Measurements from ENCODE around the gene RAB27A. TPM values are rescaled to one million over a fixed set of nuclear protein-coding genes. Genes with fewer than 3 reads are reported as not detected.

The RAB27A gene
- total RNA-seq, 2 donors from 2014 or later: 9.6 to 9.9 TPM

DNA sequence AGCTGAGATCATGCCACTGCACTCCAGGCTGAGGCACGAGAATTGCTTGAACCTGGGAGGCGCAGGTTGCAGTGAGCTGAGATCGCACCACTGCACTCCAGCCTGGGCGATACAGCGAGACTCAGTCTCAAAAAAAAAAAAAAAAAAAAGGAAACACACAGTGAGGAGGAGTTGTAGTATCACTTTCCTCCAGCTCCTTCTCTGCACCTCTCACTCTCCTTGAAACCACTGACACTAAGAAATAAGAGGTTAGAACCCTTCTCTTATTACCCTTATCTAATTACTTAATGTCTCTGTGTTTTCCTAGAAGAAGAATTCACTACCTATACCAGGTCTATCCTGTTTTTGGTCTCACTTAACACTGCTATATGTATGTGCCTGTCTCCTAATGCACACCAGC lies 31.7 kb downstream of the RAB27A start:
- H3K4me1 ChIP-seq: no peaks in the 10 kb centered on the region
- no peak overlapping the region for H3K4me3 ChIP-seq
- ATAC-seq (no peak), DNase-seq (no peak)
- H3K27me3 ChIP-seq: no peaks in the 10 kb centered on the region
- H3K27ac ChIP-seq: no peak overlapping the region
- 92 to 97% methylated on average over 5 of the region's 5 CpGs for WGBS, 2 donors
- H3K36me3 ChIP-seq (replicated peaks in 1 of 2; ENCODE audit: insufficient read depth in 1 of 2, low read depth in 2 of 2): no peaks in the 10 kb centered on the region
- intact Hi-C loops (cut with DNase I): no loop called here
- TF ChIP-seq, protein P1, sequence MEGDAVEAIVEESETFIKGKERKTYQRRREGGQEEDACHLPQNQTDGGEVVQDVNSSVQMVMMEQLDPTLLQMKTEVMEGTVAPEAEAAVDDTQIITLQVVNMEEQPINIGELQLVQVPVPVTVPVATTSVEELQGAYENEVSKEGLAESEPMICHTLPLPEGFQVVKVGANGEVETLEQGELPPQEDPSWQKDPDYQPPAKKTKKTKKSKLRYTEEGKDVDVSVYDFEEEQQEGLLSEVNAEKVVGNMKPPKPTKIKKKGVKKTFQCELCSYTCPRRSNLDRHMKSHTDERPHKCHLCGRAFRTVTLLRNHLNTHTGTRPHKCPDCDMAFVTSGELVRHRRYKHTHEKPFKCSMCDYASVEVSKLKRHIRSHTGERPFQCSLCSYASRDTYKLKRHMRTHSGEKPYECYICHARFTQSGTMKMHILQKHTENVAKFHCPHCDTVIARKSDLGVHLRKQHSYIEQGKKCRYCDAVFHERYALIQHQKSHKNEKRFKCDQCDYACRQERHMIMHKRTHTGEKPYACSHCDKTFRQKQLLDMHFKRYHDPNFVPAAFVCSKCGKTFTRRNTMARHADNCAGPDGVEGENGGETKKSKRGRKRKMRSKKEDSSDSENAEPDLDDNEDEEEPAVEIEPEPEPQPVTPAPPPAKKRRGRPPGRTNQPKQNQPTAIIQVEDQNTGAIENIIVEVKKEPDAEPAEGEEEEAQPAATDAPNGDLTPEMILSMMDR (IDR thresholded peaks at IDR 0.05): no peak
- no peak for TF ChIP-seq POLR2A (IDR thresholded peaks at IDR 0.05)
- no peaks in the 10 kb centered on the region for H3K9me3 ChIP-seq

DNA sequence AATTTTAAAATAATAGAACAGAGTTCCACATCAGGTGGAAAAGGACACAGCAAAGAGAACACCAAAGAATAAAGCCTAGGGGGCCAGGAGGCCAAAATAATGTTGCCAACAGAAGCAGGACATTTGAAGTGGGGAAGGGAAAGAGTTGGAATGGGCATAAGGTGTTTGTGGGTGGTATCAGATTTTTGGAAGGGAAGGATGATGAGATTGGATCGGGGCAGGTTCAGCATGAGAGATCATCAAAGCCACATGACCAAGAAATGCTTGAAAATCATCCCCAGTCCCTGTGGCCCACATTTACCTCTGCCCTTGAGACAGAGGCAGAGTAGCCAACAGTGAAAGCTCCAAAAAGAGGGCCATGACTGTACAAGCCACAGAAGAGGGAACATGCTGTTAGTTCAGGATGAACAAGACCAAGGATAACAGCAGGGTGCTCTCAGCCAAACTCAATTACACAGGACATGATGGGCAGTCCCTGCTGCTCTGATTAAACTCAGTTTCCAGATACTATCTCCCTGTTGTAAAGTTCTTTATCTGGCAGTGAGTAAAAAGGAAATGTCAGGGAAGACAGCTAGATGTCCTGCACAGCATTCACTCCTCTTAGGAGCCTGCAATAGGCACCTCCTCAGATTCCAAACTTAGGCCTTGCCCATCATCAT lies 32.5 kb downstream of the RAB27A start:
- intact Hi-C loops (cut with DNase I): no loop called here
- H3K36me3 ChIP-seq (replicated peaks in 1 of 2; ENCODE audit: insufficient read depth in 1 of 2, low read depth in 2 of 2): no peaks in the 10 kb centered on the region
- WGBS, 2 donors: 88 to 100% methylated on average over 1 of the region's 1 CpG
- H3K4me3 ChIP-seq: no peak overlapping the region
- H3K27me3 ChIP-seq: no peaks in the 10 kb centered on the region
- no peaks in the 10 kb centered on the region for H3K9me3 ChIP-seq
- TF ChIP-seq, protein P1 (IDR thresholded peaks at IDR 0.05): no peak
- TF ChIP-seq POLR2A (IDR thresholded peaks at IDR 0.05): no peak
- no peak overlapping the region for H3K27ac ChIP-seq
- H3K4me1 ChIP-seq: no peaks in the 10 kb centered on the region
- ATAC-seq (no peak), DNase-seq (no peak)

DNA sequence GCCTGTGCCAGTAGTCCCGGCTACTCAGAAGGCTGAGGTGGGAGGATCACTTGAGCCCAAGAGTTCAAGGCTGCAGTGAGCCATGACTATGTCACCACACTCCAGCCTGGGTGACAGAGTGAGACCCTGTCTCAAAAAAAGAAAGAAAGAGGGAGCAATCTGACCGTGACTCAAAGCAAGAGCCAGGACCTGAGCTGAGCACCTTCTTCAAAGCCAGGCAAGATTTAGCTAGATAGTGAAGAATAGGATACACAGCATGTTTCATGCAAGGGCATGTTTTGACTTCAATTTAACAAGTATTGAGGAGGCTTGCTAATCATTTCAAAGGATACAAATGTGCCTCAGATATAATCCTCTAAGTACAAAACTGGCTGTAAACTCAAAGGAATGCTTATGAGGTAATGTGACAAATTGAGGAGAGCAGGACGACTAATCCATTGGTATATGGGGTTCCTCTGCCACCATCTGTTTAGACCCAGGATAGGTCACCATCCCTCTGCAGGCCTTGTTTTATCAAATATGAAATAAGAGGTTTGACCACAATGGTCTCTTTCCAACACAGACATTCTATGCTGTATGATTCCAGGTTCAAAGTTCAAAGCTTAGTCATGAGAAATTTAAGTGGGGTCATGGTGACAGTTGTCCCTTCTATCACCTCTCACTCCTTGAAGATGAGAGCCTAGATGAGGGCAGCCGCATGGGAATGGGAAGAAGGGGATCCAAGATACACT lies 33.2 kb downstream of the RAB27A start:
- ATAC-seq: no peak

GRCh38 chr15:55255714-55256113 lies 33.9 kb downstream of the RAB27A start:
- WGBS, 2 donors: 59 to 72% methylated on average over 5 of the region's 5 CpGs
- no peak overlapping the region for H3K4me3 ChIP-seq
- no peaks in the 10 kb centered on the region for H3K9me3 ChIP-seq
- intact Hi-C loops (cut with DNase I): no loop called here
- TF ChIP-seq POLR2A (IDR thresholded peaks at IDR 0.05): no peak
- TF ChIP-seq, protein P1 (IDR thresholded peaks at IDR 0.05): no peak
- H3K4me1 ChIP-seq: peaks cover under 1% of the 10 kb centered on the region
- no peak for ATAC-seq
- DNase-seq: no peak
- H3K36me3 ChIP-seq (replicated peaks in 1 of 2; ENCODE audit: insufficient read depth in 1 of 2, low read depth in 2 of 2): no peaks in the 10 kb centered on the region
- no peaks in the 10 kb centered on the region for H3K27me3 ChIP-seq
- H3K27ac ChIP-seq: no peak overlapping the region

More for the DNA sequence above, 33.2 kb downstream of the RAB27A start:
- Histone ChIP-seq H3K4me1 (no peaks in the 10 kb centered on the region), H3K36me3 (replicated peaks in 1 of 2; ENCODE audit: insufficient read depth in 1 of 2, low read depth in 2 of 2) (no peaks in the 10 kb centered on the region), H3K27me3 (no peaks in the 10 kb centered on the region), H3K9me3 (no peaks in the 10 kb centered on the region), H3K27ac (no peak overlapping the region), H3K4me3 (no peak overlapping the region)
- intact Hi-C loops (cut with DNase I): no loop called here
- WGBS, 2 donors: 91% methylated on average over 4 of the region's 4 CpGs
- TF ChIP-seq, protein P1 (IDR thresholded peaks at IDR 0.05): no peak
- TF ChIP-seq POLR2A (IDR thresholded peaks at IDR 0.05): no peak
- DNase-seq: no peak

All from body of pancreas (tissue), 4 donors.